ENCODE measurements around the gene NT5C1A.

Gene NT5C1A

GRCh38 chr1:39645411-39646043 is 26.4 kb downstream of the NT5C1A start:
- no peak for TF ChIP-seq CTCF (IDR thresholded peaks at IDR 0.05; ENCODE audit: insufficient read depth, low read length, poor library complexity, severe bottlenecking)
- Histone ChIP-seq H3K36me3 (ENCODE audit: control insufficient read depth, insufficient read depth, low read length) (no peaks in the 10 kb centered on the region), H3K4me3 (replicated peaks; ENCODE audit: low read depth, low read length) (no peak overlapping the region), H3K27me3 (replicated peaks; ENCODE audit: control insufficient read depth, insufficient read depth, low read length) (no peaks in the 10 kb centered on the region; the same call in 1 of the 2 replicates)
- no peak for DNase-seq (ENCODE audit: extremely low read depth, insufficient read length)

- no peaks in the 10 kb centered on the region for H3K36me3 ChIP-seq (ENCODE audit: control insufficient read depth, insufficient read depth, low read length)
- no peaks in the 10 kb centered on the region; the same call in 1 of the 2 replicates for H3K27me3 ChIP-seq (replicated peaks; ENCODE audit: control insufficient read depth, insufficient read depth, low read length)
- no peak for TF ChIP-seq CTCF (IDR thresholded peaks at IDR 0.05; ENCODE audit: insufficient read depth, low read length, poor library complexity, severe bottlenecking)
- H3K4me3 ChIP-seq (replicated peaks; ENCODE audit: low read depth, low read length) = no peak overlapping the region
- no peak for DNase-seq (ENCODE audit: extremely low read depth, insufficient read length)
Observed at GRCh38 chr1:39643705-39644104, 28.2 kb downstream of the NT5C1A start.

- DNase-seq (ENCODE audit: extremely low read depth, insufficient read length) = no peak
- Histone ChIP-seq H3K36me3 (ENCODE audit: control insufficient read depth, insufficient read depth, low read length) (no peaks in the 10 kb centered on the region), H3K4me3 (replicated peaks; ENCODE audit: low read depth, low read length) (no peak overlapping the region), H3K27me3 (replicated peaks; ENCODE audit: control insufficient read depth, insufficient read depth, low read length) (peaks cover 1% of the 10 kb centered on the region; the same call in 1 of the 2 replicates)
- no peak for TF ChIP-seq CTCF (IDR thresholded peaks at IDR 0.05; ENCODE audit: insufficient read depth, low read length, poor library complexity, severe bottlenecking)
Observed at GRCh38 chr1:39642796-39643195, 29.1 kb downstream of the NT5C1A start.

- peaks cover 1% of the 10 kb centered on the region; the same call in 1 of the 2 replicates for H3K27me3 ChIP-seq (replicated peaks; ENCODE audit: control insufficient read depth, insufficient read depth, low read length)
- DNase-seq (ENCODE audit: extremely low read depth, insufficient read length) = no peak
- TF ChIP-seq CTCF (IDR thresholded peaks at IDR 0.05; ENCODE audit: insufficient read depth, low read length, poor library complexity, severe bottlenecking) = no peak
- no peaks in the 10 kb centered on the region for H3K36me3 ChIP-seq (ENCODE audit: control insufficient read depth, insufficient read depth, low read length)
- H3K4me3 ChIP-seq (replicated peaks; ENCODE audit: low read depth, low read length) = no peak overlapping the region
Observed at GRCh38 chr1:39640861-39641260, 31.0 kb downstream of the NT5C1A start.

- peak within 1 kb of the TSS; percentile 54 for H3K4me3 ChIP-seq (replicated peaks; ENCODE audit: low read depth, low read length)
- peaks cover 1% of the 10 kb centered on the region; the same call in 1 of the 2 replicates for H3K27me3 ChIP-seq (replicated peaks; ENCODE audit: control insufficient read depth, insufficient read depth, low read length)
- peak; percentile 39 for DNase-seq (ENCODE audit: extremely low read depth, insufficient read length)
- peak; percentile 30 for TF ChIP-seq CTCF (IDR thresholded peaks at IDR 0.05; ENCODE audit: insufficient read depth, low read length, poor library complexity, severe bottlenecking)
- no peaks in the 10 kb centered on the region for H3K36me3 ChIP-seq (ENCODE audit: control insufficient read depth, insufficient read depth, low read length)
Observed at GRCh38 chr1:39639305-39640130, 32.4 kb downstream of the NT5C1A start, which contains the start of gene HEYL. TSS of gene HEYL (minus strand) at chr1:39639643. CDS start at chr1:39639625, 18 bp downstream.

Data from GM06990 (cell line).